Thyroid gland (tissue), 4 donors: ENCODE measurements around the gene INPP5A. TPM values are rescaled to one million over a fixed set of nuclear protein-coding genes. Genes with fewer than 3 reads are reported as not detected.

Source experiments
- DNase-seq, 2 donors: peaks; one replicate each; pipeline ENCODE4 v3.0.0-alpha.2; 2019
- H3K27ac ChIP-seq, 3 donors: fragments of 200-600 bp; sonication (generic); 1 replicate in 2 of 3; 2 replicates in 1 of 3; pipeline ENCODE4 v1.5.1; 2016 to 2019; ENCODE audit warnings: mild to moderate bottlenecking in 1 of 3, moderate library complexity in 1 of 3
- H3K27me3 ChIP-seq: fragments of 200-600 bp; sonication (generic); one replicate; pipeline ENCODE4 v1.5.1; 2019
- H3K36me3 ChIP-seq, 2 donors: fragments of 200-600 bp; sonication (generic); one replicate each; pipeline ENCODE4 v1.5.1; 2016 to 2019
- H3K4me1 ChIP-seq, 2 donors: fragments of 200-600 bp; sonication (generic); one replicate each; pipeline ENCODE4 v1.5.1; 2017 to 2019
- H3K4me3 ChIP-seq, 3 donors: fragments of 200-600 bp; sonication (generic); replicated peaks in 1 of 3; 1 replicate in 2 of 3; 2 replicates in 1 of 3; pipeline ENCODE4 v1.5.1; 2016; ENCODE audit warnings: mild to moderate bottlenecking in 1 of 3
- H3K9me3 ChIP-seq: fragments of 200-600 bp; sonication (generic); one replicate; pipeline ENCODE4 v1.5.1; 2017
- POLR2A ChIP-seq, 2 donors: fragments of 450-650 bp; IDR thresholded peaks; one replicate each; pipeline ENCODE4 v1.6.1; 2017; ENCODE audit warnings: antibody characterized with exemption in 2 of 2, mild to moderate bottlenecking in 2 of 2, moderate library complexity in 1 of 2
- WGBS, 2 donors: methylation state at CpG; one replicate each; pipeline ENCODE4 v1.1.5; 2017; 5-methylcytosine and 5-hydroxymethylcytosine counted together
- intact Hi-C: fragments of 100-400 bp; cut with DNase I; formaldehyde crosslinking; loops from one replicate; pipeline ENCODE4 v1.15.1; 2023
- total RNA-seq, 4 donors: library from RNA; depleted of rRNA; stranded (reverse); fragments of >200 nt; gene quantifications; one replicate each; pipeline ENCODE4 v1.2.3, GENCODE V29; 2016
- TF ChIP-seq, protein P1 (sequence below), 6 experiments: fragments of 200-600 bp in 3 of 6; fragments of 450-650 bp in 3 of 6; sonication (generic) in 3 of 6; IDR thresholded peaks; one replicate each; pipeline ENCODE4 v1.5.1; 2016 to 2019; ENCODE audit warnings: antibody characterized with exemption in 6 of 6, mild to moderate bottlenecking in 2 of 6, inconsistent platforms in 1 of 6, moderate library complexity in 1 of 6

INPP5A gene
- total RNA-seq, 4 donors from 2014 or later, result 30.4 to 75.8 (median 41.1) TPM

DNA sequence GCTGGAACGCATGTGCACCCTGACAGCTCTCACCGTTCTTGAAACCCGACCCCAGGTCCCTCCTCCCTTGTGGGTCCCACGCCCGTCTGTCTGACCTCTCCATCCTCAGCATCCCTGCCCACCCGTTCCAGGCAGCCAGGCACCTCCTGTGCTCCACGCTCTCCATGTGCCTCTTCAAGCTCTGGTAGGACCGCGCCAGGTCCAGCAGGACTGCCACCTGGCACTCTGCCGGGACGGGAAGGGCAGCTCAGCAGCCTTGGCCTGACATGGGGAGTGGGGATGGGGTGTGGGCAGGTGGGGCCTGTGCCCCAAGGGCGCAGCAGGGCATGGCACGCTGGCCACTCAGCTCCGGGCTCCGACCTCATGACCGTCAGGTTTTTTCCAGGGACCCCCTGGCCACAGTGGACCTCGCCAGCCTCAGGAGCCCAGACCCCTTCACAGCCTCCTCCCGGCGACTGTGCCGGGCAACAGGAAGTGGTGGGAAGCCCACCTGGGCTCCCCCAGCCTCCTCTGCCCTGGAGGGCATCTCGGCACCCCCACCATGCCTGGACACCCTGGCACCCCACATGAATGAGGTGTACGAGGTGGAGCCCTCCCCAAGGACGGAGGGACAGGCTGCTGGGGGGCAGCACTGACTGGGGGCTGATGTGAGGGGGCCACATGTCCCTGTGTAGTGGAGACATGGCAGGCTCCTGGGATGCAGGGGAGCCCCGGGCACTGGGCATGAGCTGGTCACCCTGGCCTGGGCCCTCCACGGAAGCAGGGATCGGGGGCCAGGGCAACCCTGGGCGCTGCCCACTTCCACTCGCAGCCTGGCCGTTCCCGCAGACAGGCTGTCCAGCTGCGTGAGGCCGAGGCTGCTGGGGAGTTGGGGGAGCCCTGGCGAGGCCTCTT is 273.5 kb downstream of the INPP5A start:
- H3K27me3 ChIP-seq, result no peaks in the 10 kb centered on the region
- no peaks in the 10 kb centered on the region for H3K9me3 ChIP-seq
- no peaks in the 10 kb centered on the region for H3K4me1 ChIP-seq
- no peaks in the 10 kb centered on the region for H3K36me3 ChIP-seq
- no peak for TF ChIP-seq POLR2A (IDR thresholded peaks at IDR 0.05)
- TF ChIP-seq, protein P1, sequence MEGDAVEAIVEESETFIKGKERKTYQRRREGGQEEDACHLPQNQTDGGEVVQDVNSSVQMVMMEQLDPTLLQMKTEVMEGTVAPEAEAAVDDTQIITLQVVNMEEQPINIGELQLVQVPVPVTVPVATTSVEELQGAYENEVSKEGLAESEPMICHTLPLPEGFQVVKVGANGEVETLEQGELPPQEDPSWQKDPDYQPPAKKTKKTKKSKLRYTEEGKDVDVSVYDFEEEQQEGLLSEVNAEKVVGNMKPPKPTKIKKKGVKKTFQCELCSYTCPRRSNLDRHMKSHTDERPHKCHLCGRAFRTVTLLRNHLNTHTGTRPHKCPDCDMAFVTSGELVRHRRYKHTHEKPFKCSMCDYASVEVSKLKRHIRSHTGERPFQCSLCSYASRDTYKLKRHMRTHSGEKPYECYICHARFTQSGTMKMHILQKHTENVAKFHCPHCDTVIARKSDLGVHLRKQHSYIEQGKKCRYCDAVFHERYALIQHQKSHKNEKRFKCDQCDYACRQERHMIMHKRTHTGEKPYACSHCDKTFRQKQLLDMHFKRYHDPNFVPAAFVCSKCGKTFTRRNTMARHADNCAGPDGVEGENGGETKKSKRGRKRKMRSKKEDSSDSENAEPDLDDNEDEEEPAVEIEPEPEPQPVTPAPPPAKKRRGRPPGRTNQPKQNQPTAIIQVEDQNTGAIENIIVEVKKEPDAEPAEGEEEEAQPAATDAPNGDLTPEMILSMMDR (IDR thresholded peaks at IDR 0.05), result no peak
- WGBS, 2 donors, result 65 to 70% methylated on average over 17 to 27 of the region's 33 CpGs
- DNase-seq, result no peak
- intact Hi-C loops, result no loop called here
- no peak overlapping the region for H3K4me3 ChIP-seq
- H3K27ac ChIP-seq, result no peak overlapping the region

DNA sequence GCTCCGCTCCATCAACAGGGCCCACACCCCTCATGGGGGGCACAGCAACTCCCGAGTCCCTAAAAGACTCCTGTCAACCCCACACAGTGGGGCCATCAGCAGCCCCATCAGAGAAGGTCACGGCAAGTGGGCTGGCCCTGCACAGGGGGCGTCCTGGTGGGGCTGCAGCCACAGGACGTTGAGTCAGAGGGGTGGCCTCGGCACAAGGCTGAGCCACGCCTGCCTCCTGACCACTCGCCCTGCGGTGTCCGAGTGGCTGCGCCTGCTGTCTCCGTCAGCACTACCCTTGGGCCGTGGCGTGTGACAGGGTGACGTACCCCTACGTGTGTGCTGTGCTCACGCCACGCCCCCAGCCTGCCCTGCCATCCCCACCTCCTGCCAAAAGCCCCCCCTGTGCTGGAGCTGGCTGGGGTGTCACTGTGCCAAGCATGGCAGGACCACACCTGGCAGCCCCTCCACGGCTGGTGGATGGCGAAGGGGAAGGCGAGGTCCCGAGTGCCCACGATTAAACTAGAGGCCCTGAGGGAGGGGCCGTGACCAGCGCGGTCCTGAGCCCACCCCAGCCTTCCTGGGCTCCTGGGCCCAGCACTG is 274.4 kb downstream of the INPP5A start:
- Histone ChIP-seq H3K27me3 (no peaks in the 10 kb centered on the region), H3K9me3 (no peaks in the 10 kb centered on the region), H3K27ac (no peak overlapping the region), H3K4me3 (no peak overlapping the region), H3K4me1 (no peaks in the 10 kb centered on the region), H3K36me3 (no peaks in the 10 kb centered on the region)
- intact Hi-C loops, result no loop called here
- 92% methylated on average over 9 of the region's 26 CpGs; no CpG with 5 or more reads in 1 of the 2 donors for WGBS, 2 donors
- DNase-seq, result no peak
- TF ChIP-seq POLR2A (IDR thresholded peaks at IDR 0.05), result no peak
- TF ChIP-seq, protein P1 (IDR thresholded peaks at IDR 0.05), result no peak

DNA sequence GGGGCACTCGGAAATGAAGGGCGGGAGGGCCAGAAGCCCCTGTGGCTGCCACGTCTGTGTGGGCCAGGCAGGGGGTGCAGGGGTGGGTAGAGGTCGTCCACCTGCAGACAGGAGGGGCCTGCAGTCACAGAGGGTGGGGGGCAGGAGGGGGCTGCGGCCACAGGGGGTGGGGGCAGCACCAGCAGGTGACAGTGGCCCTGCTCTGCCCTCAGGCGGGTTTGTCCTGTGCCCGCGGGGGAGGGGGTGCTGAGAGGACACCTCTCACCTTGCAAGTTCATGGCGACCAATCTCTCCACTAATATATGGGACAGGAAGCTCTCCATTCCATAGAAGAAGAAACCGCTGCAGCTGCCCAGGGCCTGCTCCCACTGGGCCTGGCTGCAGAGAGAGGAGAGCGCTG is 274.9 kb downstream of the INPP5A start:
- no peak for DNase-seq
- H3K4me3 ChIP-seq, result no peak overlapping the region
- H3K27me3 ChIP-seq, result no peaks in the 10 kb centered on the region
- no peaks in the 10 kb centered on the region for H3K36me3 ChIP-seq
- intact Hi-C loops, result no loop called here
- no peak for TF ChIP-seq POLR2A (IDR thresholded peaks at IDR 0.05)
- TF ChIP-seq, protein P1 (IDR thresholded peaks at IDR 0.05), result no peak
- 81 to 89% methylated on average over 6 to 10 of the region's 11 CpGs for WGBS, 2 donors
- no peaks in the 10 kb centered on the region for H3K4me1 ChIP-seq
- H3K9me3 ChIP-seq, result no peaks in the 10 kb centered on the region
- no peak overlapping the region for H3K27ac ChIP-seq

DNA sequence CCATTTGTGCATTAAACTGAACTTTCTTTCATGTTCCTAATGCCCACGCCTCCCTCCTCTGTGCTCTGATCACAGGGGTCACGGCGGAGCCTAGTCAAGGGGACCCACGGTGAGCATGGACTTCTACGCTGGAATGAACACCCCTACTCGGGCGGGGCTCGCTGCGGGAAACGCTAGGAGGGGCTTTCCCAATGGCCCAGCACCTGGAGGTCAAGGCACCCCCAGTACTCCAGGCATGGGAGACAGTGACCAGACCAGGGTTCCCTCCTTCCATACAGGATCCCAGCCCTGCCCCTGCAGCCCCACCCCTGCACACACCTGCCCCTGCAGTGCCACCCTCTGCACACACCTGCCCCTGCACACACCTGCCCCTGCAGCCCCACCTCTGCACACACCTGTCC is 275.4 kb downstream of the INPP5A start:
- DNase-seq, result no peak
- H3K27me3 ChIP-seq, result no peaks in the 10 kb centered on the region
- intact Hi-C loops, result no loop called here
- no peak overlapping the region for H3K4me3 ChIP-seq
- WGBS, 2 donors, result 86 to 87% methylated on average over 10 of the region's 10 CpGs
- TF ChIP-seq POLR2A (IDR thresholded peaks at IDR 0.05), result no peak
- TF ChIP-seq, protein P1 (IDR thresholded peaks at IDR 0.05), result no peak
- H3K9me3 ChIP-seq, result no peaks in the 10 kb centered on the region
- no peaks in the 10 kb centered on the region for H3K36me3 ChIP-seq
- no peak overlapping the region for H3K27ac ChIP-seq
- H3K4me1 ChIP-seq, result no peaks in the 10 kb centered on the region
